Measurements from ENCODE around the gene MIB2. TPM values are rescaled to one million over a fixed set of nuclear protein-coding genes. Genes with fewer than 3 reads are reported as not detected.
"Not testable (repeated sequence)": the region's sequence is repeated elsewhere in the genome, so short reads cannot be mapped to it uniquely, and the experiment has no call there.

MIB2 gene
- total RNA-seq, 4 donors from 2014 or later = 117 to 216 (median 138) TPM

DNA sequence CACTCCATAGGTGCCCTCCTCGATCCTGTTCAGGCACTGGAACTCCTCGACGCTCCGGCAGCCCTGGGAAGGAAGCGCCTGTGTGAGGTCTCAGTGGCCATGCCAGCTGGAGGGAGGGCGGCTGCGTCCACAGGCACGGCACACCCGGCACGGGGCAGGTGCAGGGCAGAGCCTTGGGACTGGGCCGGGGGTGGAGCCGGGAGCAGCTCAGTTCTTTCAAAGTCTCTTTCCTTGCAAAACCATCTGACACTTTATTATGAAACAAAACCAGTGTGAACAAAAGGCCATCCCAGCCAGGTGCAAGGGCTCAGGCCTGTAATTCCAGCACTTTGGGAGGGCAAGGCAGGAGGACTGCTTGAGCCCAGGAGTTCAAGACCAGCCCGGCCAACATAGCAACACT is 23.2 kb downstream of the MIB2 start:
- DNase-seq (ENCODE audit: low spot score in 2 of 2); intact Hi-C loops (cut with DNase I; ENCODE audit: low total_unique reads); H3K4me3 ChIP-seq (ENCODE audit: low read depth, poor library complexity, severe bottlenecking): not testable (repeated sequence)
- 82 to 88% methylated on average over 3 to 9 of the region's 13 CpGs for WGBS, 2 donors

DNA sequence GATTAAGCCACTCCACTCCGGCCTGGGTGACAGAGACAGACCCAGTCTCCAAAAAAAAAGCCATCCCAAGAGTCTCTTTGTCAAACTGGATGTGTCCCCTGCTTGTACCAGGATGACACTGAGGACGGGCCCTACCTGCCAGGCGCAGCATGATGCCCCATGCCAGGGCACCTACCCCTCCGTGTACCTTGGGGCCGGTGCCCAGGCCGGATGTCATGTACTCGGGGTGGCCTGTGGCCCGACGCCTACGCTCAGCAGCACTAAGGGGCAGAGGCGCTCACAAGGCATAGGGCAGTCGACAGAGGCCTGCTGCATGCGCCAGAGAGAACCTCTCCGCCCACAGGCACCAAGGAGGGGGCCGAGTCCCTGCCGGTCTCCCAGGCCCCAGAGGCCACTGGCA is 24.1 kb downstream of the MIB2 start:
- DNase-seq (ENCODE audit: low spot score in 2 of 2) = peak in 1 of 2 donors; percentile 53
- intact Hi-C loops (cut with DNase I; ENCODE audit: low total_unique reads); H3K4me3 ChIP-seq (ENCODE audit: low read depth, poor library complexity, severe bottlenecking): not testable (repeated sequence)
- 93 to 95% methylated on average over 15 to 16 of the region's 16 CpGs for WGBS, 2 donors

DNA sequence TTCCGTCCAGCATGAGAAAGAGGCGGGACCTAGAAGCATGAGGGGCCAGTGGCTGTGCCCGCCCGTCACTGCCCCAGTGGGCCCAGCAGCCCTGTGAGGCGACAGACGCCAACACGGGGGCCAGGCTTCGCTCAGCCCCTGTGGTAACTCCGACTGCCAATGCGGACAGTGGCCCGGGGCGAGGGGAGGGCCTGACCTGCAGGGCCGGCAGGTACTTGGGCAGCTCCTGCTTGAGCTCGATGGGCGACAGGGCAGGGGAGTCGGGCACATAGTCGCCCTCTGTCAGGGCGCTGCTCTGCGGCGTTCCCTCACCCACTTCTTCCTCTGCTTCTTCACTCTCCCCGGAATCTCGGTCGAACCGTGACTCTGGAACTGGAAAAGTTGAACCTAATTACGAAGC is 24.8 kb downstream of the MIB2 start:
- H3K4me3 ChIP-seq (ENCODE audit: low read depth, poor library complexity, severe bottlenecking); intact Hi-C loops (cut with DNase I; ENCODE audit: low total_unique reads): not testable (repeated sequence)
- WGBS, 2 donors = 89 to 90% methylated on average over 9 to 17 of the region's 25 CpGs
- peak in 1 of 2 donors; percentile 78 for DNase-seq (ENCODE audit: low spot score in 2 of 2)

DNA sequence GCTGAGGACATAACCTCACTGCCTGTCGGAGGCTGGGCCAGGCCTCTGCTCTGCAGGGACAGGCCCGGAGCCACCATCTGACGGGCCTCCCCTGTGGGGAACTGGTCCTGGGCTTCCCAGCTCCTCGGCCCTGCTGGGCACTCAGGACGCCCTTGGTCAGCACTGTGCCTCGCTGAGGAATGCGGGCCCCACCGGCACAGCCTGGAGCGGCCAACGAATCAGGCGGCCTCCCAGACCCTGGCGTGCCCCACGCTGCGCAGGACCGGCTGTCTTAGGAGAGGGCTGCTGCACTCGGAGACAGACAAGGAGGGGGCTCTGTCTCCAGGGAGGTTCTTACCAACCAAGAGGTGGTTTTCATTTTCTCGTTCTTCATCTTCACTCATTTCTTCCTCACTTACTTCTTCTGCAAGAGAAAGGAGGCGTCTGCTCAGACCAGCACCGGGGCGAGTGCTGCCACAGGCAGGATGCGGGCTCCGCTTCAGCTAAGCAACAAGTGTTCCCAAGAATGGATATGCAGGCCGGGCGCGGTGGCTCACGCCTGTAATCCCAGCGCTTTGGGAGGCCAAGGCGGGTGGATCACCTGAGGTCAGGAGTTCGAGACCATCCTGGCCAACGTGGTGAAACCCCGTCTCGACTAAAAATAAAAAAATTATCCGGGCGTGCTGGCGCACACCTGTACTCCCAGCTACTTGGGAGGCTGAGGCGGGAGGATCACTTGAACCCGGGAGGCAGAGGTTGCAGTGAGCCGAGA is 25.6 kb downstream of the MIB2 start:
- 92 to 95% methylated on average over 16 to 26 of the region's 38 CpGs for WGBS, 2 donors
- intact Hi-C loops (cut with DNase I; ENCODE audit: low total_unique reads); H3K4me3 ChIP-seq (ENCODE audit: low read depth, poor library complexity, severe bottlenecking): not testable (repeated sequence)
- DNase-seq (ENCODE audit: low spot score in 2 of 2) = peak in 1 of 2 donors; percentile 52

DNA sequence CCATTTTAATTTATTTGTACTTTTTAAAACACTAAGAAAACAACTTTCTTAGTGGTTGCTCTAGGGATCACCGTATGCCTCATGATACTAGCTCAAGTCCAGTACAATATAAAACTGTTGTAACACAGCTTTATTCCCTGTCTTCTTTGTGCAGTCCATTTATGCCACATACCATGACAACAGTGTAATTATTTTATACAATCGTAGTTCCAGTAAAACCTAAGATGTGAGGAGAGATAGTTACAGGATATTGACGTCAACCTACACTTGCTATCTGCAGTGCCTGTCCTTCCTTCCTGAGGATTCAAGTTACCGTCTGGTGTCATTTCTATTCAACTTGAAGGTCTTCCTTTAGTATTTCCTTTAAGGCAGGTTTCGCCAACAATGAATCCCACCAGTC is 31.0 kb downstream of the MIB2 start:
- intact Hi-C loops (cut with DNase I; ENCODE audit: low total_unique reads); DNase-seq (ENCODE audit: low spot score in 2 of 2); H3K4me3 ChIP-seq (ENCODE audit: low read depth, poor library complexity, severe bottlenecking): not testable (repeated sequence)
- WGBS, 2 donors = 78 to 79% methylated on average over 4 to 5 of the region's 5 CpGs

DNA sequence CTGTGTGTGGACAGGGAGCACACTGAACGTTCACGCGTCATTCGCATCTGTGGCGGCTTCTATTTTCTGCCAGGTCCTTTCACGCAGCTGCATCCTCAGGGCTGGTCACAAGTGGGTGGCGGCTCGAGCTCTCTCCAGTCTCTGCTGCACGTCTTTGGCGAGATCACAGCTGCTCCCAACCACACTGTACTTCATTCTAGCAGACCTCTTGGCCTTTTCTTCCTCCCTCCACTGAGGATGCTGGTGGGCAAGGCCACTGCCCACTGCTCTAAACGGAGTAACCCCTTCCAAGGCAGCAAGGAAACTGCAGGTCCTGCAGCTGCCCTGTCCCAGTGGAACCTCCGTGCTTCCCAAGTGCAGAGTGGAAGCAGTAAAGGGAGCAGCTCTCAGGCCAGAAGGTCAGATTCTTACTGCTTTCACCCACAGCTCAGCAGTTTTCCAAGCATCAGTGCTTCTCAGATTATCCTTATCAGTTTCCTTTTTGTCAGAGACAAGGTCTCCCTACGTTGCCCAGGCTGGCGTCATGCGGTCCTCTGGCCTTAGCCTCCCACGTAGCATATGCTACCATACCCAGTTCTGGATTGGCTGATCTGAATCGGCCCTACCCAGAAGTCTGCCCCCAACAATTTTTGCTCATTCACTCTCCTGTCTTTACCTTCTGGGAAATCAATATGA is 32.4 kb downstream of the MIB2 start:
- WGBS, 2 donors = 89 to 92% methylated on average over 17 of the region's 17 CpGs
- H3K4me3 ChIP-seq (ENCODE audit: low read depth, poor library complexity, severe bottlenecking); DNase-seq (ENCODE audit: low spot score in 2 of 2); intact Hi-C loops (cut with DNase I; ENCODE audit: low total_unique reads): not testable (repeated sequence)

DNA sequence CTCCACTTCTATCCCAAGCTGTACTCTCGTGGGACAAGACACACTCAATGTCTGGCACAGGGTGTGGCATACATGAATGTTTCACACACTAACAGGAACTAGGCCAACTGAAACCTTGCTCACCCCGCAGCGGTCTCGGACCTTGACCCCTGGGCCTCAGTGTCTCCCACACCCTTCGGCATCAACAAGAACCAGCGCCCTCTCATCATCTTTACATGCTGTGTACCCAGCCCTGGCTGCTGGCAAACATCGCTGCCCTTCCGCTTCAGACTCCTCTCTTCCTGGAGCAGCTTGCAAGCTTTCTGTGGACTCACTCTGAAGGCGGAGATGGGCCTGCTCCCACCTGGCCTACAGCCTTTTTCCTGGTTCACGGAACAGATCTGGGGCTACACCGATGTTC is 33.0 kb downstream of the MIB2 start:
- DNase-seq (ENCODE audit: low spot score in 2 of 2) = peak in 1 of 2 donors; percentile 53
- 94 to 95% methylated on average over 11 of the region's 11 CpGs for WGBS, 2 donors

DNA sequence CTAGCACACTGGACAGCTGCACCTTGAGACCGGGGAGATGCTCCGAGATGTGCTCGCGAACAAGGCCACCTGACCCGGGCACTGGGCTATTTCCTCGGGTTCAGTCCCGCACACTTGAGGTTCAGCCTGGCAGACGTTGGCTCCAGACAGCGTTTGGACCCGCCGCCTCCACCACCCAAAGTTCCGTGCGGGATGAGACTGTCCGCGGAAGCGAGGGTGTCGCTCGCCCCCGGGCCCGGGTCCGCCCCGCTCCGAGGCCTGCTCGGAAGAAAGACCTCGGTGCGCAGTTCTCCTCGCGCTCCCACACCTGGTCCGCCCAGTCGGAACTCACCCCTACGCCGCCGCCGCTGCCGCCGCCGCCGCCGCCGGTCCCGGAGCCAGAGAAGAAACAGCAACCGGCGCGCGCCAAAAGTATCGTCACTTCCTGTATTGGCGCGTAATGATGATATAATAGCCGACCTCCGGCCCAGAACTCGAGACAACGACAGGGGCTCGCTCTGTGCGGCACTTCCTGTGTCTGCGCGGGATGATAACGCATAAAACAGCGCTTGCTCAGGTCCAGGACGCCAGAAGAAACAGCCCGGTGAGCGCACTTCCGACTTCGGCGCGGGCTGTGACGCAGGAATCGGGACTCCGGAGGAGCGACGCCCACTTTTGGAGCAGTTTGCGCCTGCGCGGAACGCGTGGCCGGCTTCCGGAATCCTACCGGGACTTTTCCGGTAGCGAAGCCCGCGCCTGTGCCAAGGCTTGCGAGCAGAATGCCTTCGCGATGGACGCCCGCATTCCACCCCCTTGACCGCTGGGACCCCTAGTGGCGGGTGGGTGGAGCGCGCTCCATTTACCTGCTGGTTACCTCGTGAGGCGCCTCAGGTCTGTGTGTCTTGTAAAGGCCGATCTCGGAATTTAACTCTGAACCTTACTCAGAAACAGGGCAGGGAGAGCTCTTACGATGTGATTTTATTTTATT is 43.6 kb downstream of the MIB2 start, which contains the start of gene CDK11B:
CDK11B (minus strand) TSS at position 422 of the 967 bp plus-strand sequence. CDS start 1,519 bp downstream, outside the sequence.
- intact Hi-C loops (cut with DNase I; ENCODE audit: low total_unique reads) = not testable (repeated sequence)
- H3K4me3 ChIP-seq (ENCODE audit: low read depth, poor library complexity, severe bottlenecking) = peak within 1 kb of the TSS; percentile 63
- WGBS, 2 donors = 0 to 1% methylated on average over 41 to 55 of the region's 96 CpGs
- DNase-seq (ENCODE audit: low spot score in 2 of 2) = peak; percentile 87 to 98

More for the DNA sequence above, 33.0 kb downstream of the MIB2 start:
- intact Hi-C loops (cut with DNase I; ENCODE audit: low total_unique reads); H3K4me3 ChIP-seq (ENCODE audit: low read depth, poor library complexity, severe bottlenecking): not testable (repeated sequence)

DNA sequence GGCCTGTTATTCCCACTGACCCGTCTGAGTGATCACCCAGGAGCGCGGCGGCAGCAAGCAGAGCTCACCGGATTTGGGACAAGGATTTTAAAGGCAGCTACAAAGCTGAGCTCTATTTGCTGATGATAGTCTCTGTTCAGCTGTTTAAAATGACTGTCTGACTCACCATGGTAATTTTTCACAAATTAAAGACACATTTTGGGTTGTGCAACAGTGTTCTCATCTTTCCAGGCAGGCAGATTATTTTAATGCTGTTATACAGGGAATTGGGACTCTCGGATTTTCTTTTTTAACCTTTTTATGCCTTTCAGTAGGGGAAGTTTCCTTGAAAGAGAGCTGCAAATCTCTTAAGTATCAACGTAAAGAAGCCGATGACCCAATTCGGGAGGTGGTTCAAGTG is 47.1 kb downstream of the MIB2 start:
- DNase-seq (ENCODE audit: low spot score in 2 of 2); H3K4me3 ChIP-seq (ENCODE audit: low read depth, poor library complexity, severe bottlenecking); intact Hi-C loops (cut with DNase I; ENCODE audit: low total_unique reads): not testable (repeated sequence)
- 58 to 61% methylated on average over 4 to 9 of the region's 9 CpGs for WGBS, 2 donors

DNA sequence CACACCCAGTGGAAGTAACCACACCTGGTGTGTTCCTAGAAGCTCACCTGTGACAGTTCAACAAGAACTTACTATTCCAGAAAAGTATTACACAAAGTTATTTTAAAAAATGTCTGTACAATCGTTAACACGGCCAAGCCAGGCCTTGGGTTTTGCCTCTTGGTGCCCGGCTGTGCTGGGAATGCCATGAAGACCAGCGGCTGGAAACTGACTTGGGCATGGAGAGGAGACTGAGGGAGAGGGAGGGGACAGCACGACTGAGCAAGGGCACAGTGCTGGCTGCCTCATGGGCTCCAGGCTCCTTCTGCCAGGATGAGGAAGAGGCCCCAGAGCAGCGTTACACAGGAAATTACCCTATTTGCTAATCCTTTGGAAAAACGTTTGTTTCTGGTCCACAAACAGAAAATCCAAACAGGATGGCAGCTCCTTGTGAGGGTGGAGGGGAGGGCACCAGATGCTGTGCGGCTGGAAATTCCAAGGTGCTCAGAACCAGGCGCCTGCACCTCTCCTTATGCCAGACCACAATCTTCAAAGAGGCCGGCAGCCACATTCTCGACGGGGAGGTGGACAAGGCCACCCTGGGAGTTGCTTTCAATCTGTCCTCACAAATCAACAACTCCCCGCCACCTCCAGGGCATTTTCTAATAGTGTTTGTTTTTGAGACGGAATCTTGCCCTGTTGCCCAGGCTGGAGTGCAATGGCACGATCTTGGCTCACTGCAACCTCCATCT is 47.7 kb downstream of the MIB2 start:
- not testable (repeated sequence) for DNase-seq (ENCODE audit: low spot score in 2 of 2)

DNA sequence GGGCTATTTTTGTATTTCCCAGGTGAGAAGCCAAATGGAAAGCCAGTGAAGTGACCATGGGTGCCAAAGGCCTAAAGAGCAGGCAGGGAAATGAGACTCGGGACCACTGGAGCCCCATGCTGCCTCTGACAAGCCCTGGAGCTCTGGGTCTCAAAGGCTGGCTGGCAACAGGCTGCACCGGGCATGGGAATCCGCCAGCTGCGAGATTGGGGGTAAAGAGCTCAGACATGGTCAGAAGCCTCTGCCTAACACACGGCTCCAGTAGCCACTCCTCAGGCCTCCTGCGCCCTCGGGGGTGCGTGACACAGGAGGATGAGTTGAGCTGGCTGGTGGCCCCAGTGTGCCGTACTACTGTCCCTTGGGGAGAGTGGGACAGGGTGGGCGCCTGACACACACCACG is 49.0 kb downstream of the MIB2 start:
- DNase-seq (ENCODE audit: low spot score in 2 of 2); H3K4me3 ChIP-seq (ENCODE audit: low read depth, poor library complexity, severe bottlenecking); intact Hi-C loops (cut with DNase I; ENCODE audit: low total_unique reads): not testable (repeated sequence)
- WGBS, 2 donors = 65 to 66% methylated on average over 2 of the region's 11 CpGs

More for the DNA sequence above, 47.7 kb downstream of the MIB2 start:
- intact Hi-C loops (cut with DNase I; ENCODE audit: low total_unique reads); H3K4me3 ChIP-seq (ENCODE audit: low read depth, poor library complexity, severe bottlenecking): not testable (repeated sequence)
- WGBS, 2 donors = 53 to 58% methylated on average over 15 of the region's 15 CpGs

All from lower leg skin (tissue), 4 donors.